AML-193 (cell line): ENCODE measurements around the gene PIWIL1.

Source experiments
- DNase-seq, 2 experiments: peaks; one replicate each; lab custom pipeline; 2025; lab: John Stamatoyannopoulos, UW

The PIWIL1 gene

GRCh38 chr12:130374083-130374482 is 36.4 kb downstream of the PIWIL1 start:
- no peak for DNase-seq

- DNase-seq = no peak
Observed at GRCh38 chr12:130375296-130376287, 37.9 kb downstream of the PIWIL1 start.

GRCh38 chr12:130382818-130383217 is 45.1 kb downstream of the PIWIL1 start:
- no peak for DNase-seq

- DNase-seq = no peak
Observed at GRCh38 chr12:130384234-130384633, 46.5 kb downstream of the PIWIL1 start.

GRCh38 chr12:130385193-130385592 is 47.5 kb downstream of the PIWIL1 start:
- no peak for DNase-seq

GRCh38 chr12:130391186-130391585 is 53.5 kb downstream of the PIWIL1 start:
- DNase-seq = no peak

- no peak for DNase-seq
Observed at GRCh38 chr12:130394906-130395305, 57.2 kb downstream of the PIWIL1 start.

GRCh38 chr12:130396667-130397066 is 59.0 kb downstream of the PIWIL1 start:
- no peak for DNase-seq

GRCh38 chr12:130398100-130398848 is 60.6 kb downstream of the PIWIL1 start:
- DNase-seq = no peak

- DNase-seq = no peak
Observed at GRCh38 chr12:130401703-130402102, 64.0 kb downstream of the PIWIL1 start.

- no peak for DNase-seq
Observed at GRCh38 chr12:130405332-130405731, 67.6 kb downstream of the PIWIL1 start.

- no peak for DNase-seq
Observed at GRCh38 chr12:130412384-130412783, 74.7 kb downstream of the PIWIL1 start.

GRCh38 chr12:130413909-130414308 is 76.2 kb downstream of the PIWIL1 start:
- no peak for DNase-seq

- DNase-seq = no peak
Observed at GRCh38 chr12:130414381-130414780, 76.7 kb downstream of the PIWIL1 start.

- no peak for DNase-seq
Observed at GRCh38 chr12:130418251-130418650, 80.6 kb downstream of the PIWIL1 start.

- DNase-seq = no peak
Observed at GRCh38 chr12:130419116-130419515, 81.4 kb downstream of the PIWIL1 start.

GRCh38 chr12:130420071-130420470 is 82.4 kb downstream of the PIWIL1 start:
- no peak for DNase-seq

- no peak for DNase-seq
Observed at GRCh38 chr12:130421896-130422295, 84.2 kb downstream of the PIWIL1 start.
